BE2C (cell line): Measurements from ENCODE around the gene FAM83D.

Source experiments
- DNase-seq: peaks from one replicate; pipeline ENCODE4 v3.0.0-alpha.2; 2020
- H3K27me3 ChIP-seq: fragments of 250-450 bp; sonication (Bioruptor Pico); 2 replicates; pipeline ENCODE4 v1.5.1; 2020; ENCODE audit warnings: mild to moderate bottlenecking
- H3K36me3 ChIP-seq: fragments of 250-450 bp; sonication (Bioruptor Pico); 2 replicates; pipeline ENCODE4 v1.5.1; 2020; ENCODE audit warnings: mild to moderate bottlenecking
- H3K4me1 ChIP-seq: fragments of 250-450 bp; sonication (Bioruptor Pico); 2 replicates; pipeline ENCODE4 v1.5.1; 2020
- H3K4me3 ChIP-seq: 2 replicates; pipeline ENCODE4 v1.5.1; 2011; ENCODE audit warnings: low read depth, low read length
- H3K9me3 ChIP-seq: fragments of 250-450 bp; sonication (Bioruptor Pico); 2 replicates; pipeline ENCODE4 v1.5.1; 2020
- CTCF ChIP-seq: IDR thresholded peaks from 2 replicates; pipeline ENCODE4 v1.5.1; 2012; ENCODE audit warnings: mild to moderate bottlenecking, low read depth, low read length

The FAM83D gene

GRCh38 chr20:38963745-38964144 lies 37.5 kb downstream of the FAM83D start:
- H3K4me3 ChIP-seq: no peak overlapping the region
- no peaks in the 10 kb centered on the region for H3K4me1 ChIP-seq
- H3K27me3 ChIP-seq: no peaks in the 10 kb centered on the region
- no peaks in the 10 kb centered on the region for H3K36me3 ChIP-seq
- H3K9me3 ChIP-seq: no peaks in the 10 kb centered on the region
- no peak for TF ChIP-seq CTCF
- no peak for DNase-seq

- TF ChIP-seq CTCF: no peak
- Histone ChIP-seq H3K36me3 (peaks cover 8% of the 10 kb centered on the region), H3K4me1 (no peaks in the 10 kb centered on the region), H3K27me3 (no peaks in the 10 kb centered on the region), H3K9me3 (no peaks in the 10 kb centered on the region), H3K4me3 (no peak overlapping the region)
- no peak for DNase-seq
Measured at GRCh38 chr20:38965264-38965663, 39.0 kb downstream of the FAM83D start.

- no peak for DNase-seq
- Histone ChIP-seq H3K4me3 (no peak overlapping the region), H3K27me3 (no peaks in the 10 kb centered on the region), H3K36me3 (peaks cover 26% of the 10 kb centered on the region), H3K4me1 (no peaks in the 10 kb centered on the region), H3K9me3 (no peaks in the 10 kb centered on the region)
- TF ChIP-seq CTCF: no peak
Measured at GRCh38 chr20:38968090-38968489, 41.9 kb downstream of the FAM83D start.

GRCh38 chr20:38969708-38970107 lies 43.5 kb downstream of the FAM83D start:
- no peak for DNase-seq
- H3K27me3 ChIP-seq: no peaks in the 10 kb centered on the region
- H3K9me3 ChIP-seq: no peaks in the 10 kb centered on the region
- TF ChIP-seq CTCF: no peak
- no peaks in the 10 kb centered on the region for H3K4me1 ChIP-seq
- H3K36me3 ChIP-seq: peaks cover 33% of the 10 kb centered on the region
- no peak overlapping the region for H3K4me3 ChIP-seq

GRCh38 chr20:38970302-38970701 lies 44.1 kb downstream of the FAM83D start:
- no peak for DNase-seq
- Histone ChIP-seq H3K27me3 (no peaks in the 10 kb centered on the region), H3K36me3 (peaks cover 36% of the 10 kb centered on the region), H3K9me3 (no peaks in the 10 kb centered on the region), H3K4me1 (no peaks in the 10 kb centered on the region), H3K4me3 (no peak overlapping the region)
- TF ChIP-seq CTCF: no peak

- H3K9me3 ChIP-seq: no peaks in the 10 kb centered on the region
- H3K27me3 ChIP-seq: no peaks in the 10 kb centered on the region
- H3K4me1 ChIP-seq: no peaks in the 10 kb centered on the region
- DNase-seq: no peak
- no peak for TF ChIP-seq CTCF
- H3K4me3 ChIP-seq: no peak overlapping the region
- peaks cover 37% of the 10 kb centered on the region for H3K36me3 ChIP-seq
Measured at GRCh38 chr20:38973107-38973506, 46.9 kb downstream of the FAM83D start.
